Duodenal mucosa (tissue), 2 donors: ENCODE results near the gene PRIM1.
A peak's percentile ranks its signal among the peaks of the same experiment; 100 is the strongest.
"Not testable (repeated sequence)": the region's sequence is repeated elsewhere in the genome, so short reads cannot be mapped to it uniquely, and the experiment has no call there.

Experiments used
- H3K27ac ChIP-seq: one replicate; pipeline ENCODE4 v1.7.0; 2013; ENCODE audit warnings: low read depth, low read length
- H3K27me3 ChIP-seq, 2 donors: one replicate each; pipeline ENCODE4 v1.7.0; 2013; ENCODE audit warnings: low read length in 2 of 2, control low read depth in 1 of 2; ENCODE audit not compliant: insufficient read depth in 2 of 2, control insufficient read depth in 1 of 2
- H3K36me3 ChIP-seq, 2 donors: one replicate each; pipeline ENCODE4 v1.7.0; 2013; ENCODE audit warnings: low read length in 2 of 2, control low read depth in 1 of 2; ENCODE audit not compliant: insufficient read depth in 2 of 2, control insufficient read depth in 1 of 2
- H3K4me1 ChIP-seq, 2 donors: one replicate each; pipeline ENCODE4 v1.7.0; 2013; ENCODE audit warnings: low read length in 2 of 2, control low read depth in 1 of 2; ENCODE audit not compliant: insufficient read depth in 2 of 2, control insufficient read depth in 1 of 2
- H3K4me3 ChIP-seq, 2 donors: one replicate each; pipeline ENCODE4 v1.7.0; 2013; ENCODE audit warnings: low read length in 2 of 2, low read depth in 1 of 2
- H3K9ac ChIP-seq, 2 donors: one replicate each; pipeline ENCODE4 v1.7.0; 2013; ENCODE audit warnings: low read length in 2 of 2, low read depth in 1 of 2
- H3K9me3 ChIP-seq, 2 donors: one replicate each; pipeline ENCODE4 v1.7.0; 2013; ENCODE audit warnings: low read length in 2 of 2, control low read depth in 1 of 2; ENCODE audit not compliant: control insufficient read depth in 1 of 2

Gene PRIM1

GRCh38 chr12:56763753-56764657 is 11.9 kb upstream of the PRIM1 start:
- H3K9ac ChIP-seq: no peak overlapping the region
- peaks cover under 1 to 3% of the 10 kb centered on the region in 2 donors for H3K9me3 ChIP-seq
- H3K27me3 ChIP-seq: no peaks in the 10 kb centered on the region
- H3K36me3 ChIP-seq: no peaks in the 10 kb centered on the region
- no peak overlapping the region for H3K4me3 ChIP-seq
- H3K4me1 ChIP-seq: no peaks in the 10 kb centered on the region
- H3K27ac ChIP-seq: no peak overlapping the region

GRCh38 chr12:56761812-56762211 is 9.7 kb upstream of the PRIM1 start:
- H3K4me1 ChIP-seq: no peaks in the 10 kb centered on the region
- H3K27ac ChIP-seq: no peak overlapping the region
- H3K27me3 ChIP-seq: no peaks in the 10 kb centered on the region
- H3K4me3 ChIP-seq: no peak overlapping the region
- no peaks in the 10 kb centered on the region for H3K36me3 ChIP-seq
- peaks cover 3 to 11% of the 10 kb centered on the region in 2 donors for H3K9me3 ChIP-seq
- no peak overlapping the region for H3K9ac ChIP-seq

GRCh38 chr12:56760460-56760859 is 8.3 kb upstream of the PRIM1 start:
- Histone ChIP-seq H3K4me1 (no peaks in the 10 kb centered on the region), H3K4me3 (no peak overlapping the region), H3K27me3 (no peaks in the 10 kb centered on the region), H3K36me3 (no peaks in the 10 kb centered on the region), H3K9ac (no peak overlapping the region), H3K9me3 (peaks cover 3 to 11% of the 10 kb centered on the region in 2 donors), H3K27ac (no peak overlapping the region)

- Histone ChIP-seq H3K27ac (no peak overlapping the region), H3K9ac (no peak overlapping the region), H3K4me3 (no peak overlapping the region), H3K9me3 (peaks cover 3 to 11% of the 10 kb centered on the region in 2 donors), H3K36me3 (no peaks in the 10 kb centered on the region), H3K27me3 (no peaks in the 10 kb centered on the region), H3K4me1 (no peaks in the 10 kb centered on the region)
Observed at GRCh38 chr12:56759263-56759908, 7.3 kb upstream of the PRIM1 start.

GRCh38 chr12:56758728-56759262 is 6.7 kb upstream of the PRIM1 start:
- no peaks in the 10 kb centered on the region for H3K27me3 ChIP-seq
- no peaks in the 10 kb centered on the region for H3K36me3 ChIP-seq
- no peak overlapping the region for H3K9ac ChIP-seq
- H3K4me3 ChIP-seq: no peak overlapping the region
- no peak overlapping the region for H3K27ac ChIP-seq
- peaks cover 3 to 11% of the 10 kb centered on the region in 2 donors for H3K9me3 ChIP-seq
- H3K4me1 ChIP-seq: no peaks in the 10 kb centered on the region

GRCh38 chr12:56757971-56758370 is 5.8 kb upstream of the PRIM1 start:
- H3K36me3 ChIP-seq, H3K27me3 ChIP-seq, H3K27ac ChIP-seq, H3K4me1 ChIP-seq, H3K4me3 ChIP-seq, H3K9ac ChIP-seq: not testable (repeated sequence)
- peaks cover 3 to 11% of the 10 kb centered on the region in 2 donors for H3K9me3 ChIP-seq

GRCh38 chr12:56753566-56753965 is 1.4 kb upstream of the PRIM1 start:
- Histone ChIP-seq H3K9me3 (peaks cover 0 to 5% of the 10 kb centered on the region in 2 donors), H3K27ac (no peak overlapping the region), H3K4me1 (no peaks in the 10 kb centered on the region), H3K36me3 (no peaks in the 10 kb centered on the region), H3K27me3 (no peaks in the 10 kb centered on the region), H3K9ac (no peak overlapping the region), H3K4me3 (no peak overlapping the region)

DNA sequence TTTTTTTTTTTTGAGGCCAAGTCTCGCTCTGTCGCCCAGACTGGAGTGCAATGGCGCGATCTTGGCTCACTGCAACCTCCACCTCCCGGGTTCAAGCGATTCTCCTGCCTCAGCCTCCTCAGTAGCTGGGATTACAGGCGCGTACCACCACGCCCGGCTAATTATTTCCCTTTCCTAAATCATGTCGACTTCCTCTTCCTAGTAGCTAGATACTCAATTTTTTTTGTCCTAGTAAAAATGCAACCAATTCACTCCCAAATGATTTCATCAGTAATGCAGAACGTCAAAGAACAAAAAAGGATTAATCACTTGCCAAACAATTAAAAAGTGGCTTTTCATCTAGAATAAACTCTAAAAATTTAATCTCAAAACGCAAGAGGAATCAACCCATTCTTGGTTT is 1.5 kb downstream of the PRIM1 start:
- not testable (repeated sequence) for H3K27me3 ChIP-seq, H3K36me3 ChIP-seq, H3K27ac ChIP-seq, H3K4me3 ChIP-seq, H3K9me3 ChIP-seq, H3K4me1 ChIP-seq
- peak overlapping the region in 1 of 2 donors; percentile 79 for H3K9ac ChIP-seq

GRCh38 chr12:56749853-56750252 is 2.3 kb downstream of the PRIM1 start:
- Histone ChIP-seq H3K4me1 (no peaks in the 10 kb centered on the region), H3K27ac (no peak overlapping the region), H3K4me3 (no peak overlapping the region), H3K27me3 (no peaks in the 10 kb centered on the region), H3K9ac (no peak overlapping the region), H3K36me3 (peaks cover 0 to 5% of the 10 kb centered on the region in 2 donors), H3K9me3 (no peaks in the 10 kb centered on the region)

DNA sequence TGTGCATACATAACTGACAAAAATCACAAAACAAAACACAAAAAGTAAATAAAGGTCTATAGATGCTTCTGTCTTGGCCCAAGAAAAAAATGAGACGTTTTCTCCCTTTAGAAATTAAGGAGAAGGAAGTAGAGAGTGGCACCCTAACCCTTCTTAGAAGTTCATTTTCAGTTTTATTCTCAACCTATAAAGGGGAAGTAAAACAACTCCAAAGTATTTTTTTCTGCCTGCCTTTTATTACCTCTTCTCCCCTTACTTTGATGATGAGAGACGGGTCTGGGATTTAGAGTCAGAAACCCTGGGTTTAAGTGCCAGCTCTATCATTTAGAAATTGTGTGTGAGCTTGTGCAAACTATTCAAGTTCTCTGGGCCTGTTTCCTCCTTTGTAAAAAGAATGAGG is 2.8 kb downstream of the PRIM1 start:
- H3K4me3 ChIP-seq: no peak overlapping the region
- no peak overlapping the region for H3K27ac ChIP-seq
- H3K9ac ChIP-seq: no peak overlapping the region
- H3K36me3 ChIP-seq: peaks cover 0 to 8% of the 10 kb centered on the region in 2 donors
- no peaks in the 10 kb centered on the region for H3K9me3 ChIP-seq
- H3K4me1 ChIP-seq: no peaks in the 10 kb centered on the region
- no peaks in the 10 kb centered on the region for H3K27me3 ChIP-seq
